DMS114 treated with DMSO at 0.1 percent for 48 hours (cell line): ENCODE measurements around the gene SYNPO2.
"Not testable (repeated sequence)": the region's sequence is repeated elsewhere in the genome, so short reads cannot be mapped to it uniquely, and the experiment has no call there.

Source experiments
- DNase-seq: peaks from one replicate; lab custom pipeline; 2025; ENCODE audit not compliant: unreplicated experiment; lab: John Stamatoyannopoulos, UW

Gene SYNPO2

GRCh38 chr4:119029847-119030535 lies 141.3 kb downstream of the SYNPO2 start:
- DNase-seq: no peak

DNA sequence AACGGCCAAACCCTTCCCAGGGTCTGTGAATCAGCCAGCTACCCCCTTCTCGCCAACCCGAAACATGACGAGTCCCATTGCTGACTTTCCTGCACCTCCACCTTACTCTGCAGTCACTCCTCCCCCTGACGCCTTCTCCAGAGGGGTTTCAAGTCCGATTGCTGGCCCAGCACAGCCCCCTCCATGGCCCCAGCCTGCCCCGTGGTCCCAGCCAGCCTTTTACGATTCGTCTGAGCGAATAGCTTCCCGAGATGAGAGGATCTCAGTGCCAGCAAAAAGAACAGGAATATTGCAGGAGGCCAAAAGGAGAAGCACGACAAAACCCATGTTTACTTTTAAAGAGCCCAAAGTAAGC lies 141.9 kb downstream of the SYNPO2 start:
- DNase-seq: no peak

DNA sequence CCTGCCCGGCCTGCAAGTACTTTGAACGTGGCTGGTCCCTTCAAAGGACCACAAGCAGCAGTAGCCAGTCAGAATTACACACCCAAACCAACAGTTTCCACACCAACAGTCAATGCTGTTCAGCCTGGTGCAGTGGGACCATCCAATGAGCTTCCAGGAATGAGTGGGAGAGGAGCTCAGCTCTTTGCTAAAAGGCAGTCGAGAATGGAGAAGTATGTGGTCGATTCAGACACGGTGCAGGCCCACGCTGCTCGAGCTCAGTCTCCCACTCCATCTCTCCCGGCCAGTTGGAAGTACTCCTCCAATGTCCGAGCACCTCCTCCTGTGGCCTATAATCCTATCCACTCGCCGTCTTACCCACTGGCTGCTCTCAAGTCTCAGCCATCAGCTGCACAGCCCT lies 142.6 kb downstream of the SYNPO2 start:
- DNase-seq: no peak

- DNase-seq: no peak
These were observed 144.4 kb downstream of the SYNPO2 start for GRCh38 chr4:119032921-119033685.

GRCh38 chr4:119034276-119035008 lies 145.8 kb downstream of the SYNPO2 start:
- no peak for DNase-seq

DNA sequence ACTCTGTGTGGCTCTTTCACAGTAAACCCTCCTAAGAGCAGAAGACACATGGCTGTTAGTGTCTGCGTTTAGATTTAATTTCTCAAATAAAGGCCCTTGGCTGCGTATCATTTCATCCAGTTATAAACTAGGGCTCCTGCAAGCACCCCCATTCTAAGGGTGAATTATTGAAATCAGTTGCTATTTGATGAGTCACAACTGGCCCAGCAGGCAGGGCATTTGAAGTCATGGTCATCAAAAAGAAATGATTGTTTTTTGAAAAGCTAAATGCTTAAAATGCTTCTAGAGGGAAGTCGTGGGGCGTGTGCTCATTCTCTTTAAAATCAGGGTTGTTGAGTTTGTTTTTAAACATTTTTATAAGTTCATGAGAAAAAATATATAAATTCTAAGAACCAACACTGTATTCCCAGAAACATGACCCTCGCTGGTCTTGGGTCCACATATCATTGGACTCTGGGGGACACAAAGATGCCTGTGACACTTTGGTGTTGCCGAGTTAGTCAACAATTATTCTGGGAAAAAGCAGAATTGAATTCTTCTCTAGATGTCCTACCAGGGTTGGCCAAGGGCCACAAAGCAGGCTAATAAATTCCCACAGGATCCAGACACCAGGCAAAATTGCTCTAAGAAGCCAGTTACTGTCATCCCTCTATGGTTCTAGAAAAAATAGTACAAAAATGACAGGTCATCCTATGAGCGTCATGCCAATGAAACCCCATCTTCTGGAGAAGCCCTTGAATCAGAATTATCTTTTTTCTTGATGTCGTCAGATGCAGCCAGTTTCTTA lies 147.5 kb downstream of the SYNPO2 start:
- no peak for DNase-seq

DNA sequence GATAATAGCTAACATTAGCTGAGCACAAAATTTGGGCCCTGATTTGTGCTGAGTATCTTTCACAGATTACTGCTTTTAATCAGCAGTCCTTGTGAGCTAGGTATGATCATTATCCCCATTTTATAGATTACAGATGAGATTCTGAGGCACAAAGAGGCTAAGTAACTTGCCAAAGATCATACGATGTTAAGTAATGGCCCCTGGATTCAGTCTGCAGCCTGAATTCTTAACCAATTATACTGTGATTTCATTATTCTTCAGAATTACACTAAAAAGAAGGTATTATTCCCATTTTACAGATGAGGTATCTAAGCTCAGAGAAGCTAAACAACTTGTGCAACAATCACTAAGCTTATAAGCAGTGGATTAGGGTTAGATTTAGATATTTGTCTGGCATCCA lies 149.1 kb downstream of the SYNPO2 start:
- no peak for DNase-seq

DNA sequence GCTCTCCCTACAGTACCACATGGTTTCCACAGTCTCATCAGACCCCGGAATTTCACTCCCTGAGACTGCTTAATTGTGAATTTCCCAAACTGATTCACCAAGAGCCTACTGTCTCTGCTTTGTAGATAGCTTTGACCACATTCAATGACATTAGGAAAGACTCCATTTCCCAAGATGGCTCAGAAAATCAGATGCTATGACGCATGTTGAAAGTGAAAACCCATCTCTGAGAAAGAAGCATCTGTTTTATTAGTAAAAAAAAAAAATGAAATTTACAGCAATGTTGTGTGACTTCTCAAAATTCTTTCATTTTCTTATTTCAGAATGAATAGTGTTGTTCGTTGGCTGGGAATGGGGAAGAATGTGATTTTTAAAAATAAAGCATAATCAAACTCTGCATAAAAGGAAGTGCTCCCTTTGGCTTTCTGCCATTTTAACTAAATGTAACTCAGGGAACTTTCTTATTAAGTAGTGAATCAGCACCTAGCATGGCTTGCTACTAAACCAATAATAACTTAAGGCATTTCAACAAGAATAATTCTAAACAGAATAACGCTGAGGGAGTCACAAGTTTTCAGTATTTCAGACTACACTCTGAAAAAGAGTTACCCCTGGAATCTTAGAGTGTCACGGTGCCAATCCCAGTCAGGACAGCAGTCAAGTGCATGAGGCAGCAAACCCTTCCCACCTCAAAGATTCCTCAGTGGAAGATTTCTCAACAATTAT lies 149.6 kb downstream of the SYNPO2 start:
- DNase-seq: no peak

- no peak for DNase-seq
These were observed 150.5 kb downstream of the SYNPO2 start for GRCh38 chr4:119039160-119039559.

- no peak for DNase-seq
These were observed 151.1 kb downstream of the SYNPO2 start for GRCh38 chr4:119039779-119040178.

- DNase-seq: no peak
These were observed 151.6 kb downstream of the SYNPO2 start for GRCh38 chr4:119040261-119040660.

GRCh38 chr4:119040694-119041185 lies 152.1 kb downstream of the SYNPO2 start:
- no peak for DNase-seq

DNA sequence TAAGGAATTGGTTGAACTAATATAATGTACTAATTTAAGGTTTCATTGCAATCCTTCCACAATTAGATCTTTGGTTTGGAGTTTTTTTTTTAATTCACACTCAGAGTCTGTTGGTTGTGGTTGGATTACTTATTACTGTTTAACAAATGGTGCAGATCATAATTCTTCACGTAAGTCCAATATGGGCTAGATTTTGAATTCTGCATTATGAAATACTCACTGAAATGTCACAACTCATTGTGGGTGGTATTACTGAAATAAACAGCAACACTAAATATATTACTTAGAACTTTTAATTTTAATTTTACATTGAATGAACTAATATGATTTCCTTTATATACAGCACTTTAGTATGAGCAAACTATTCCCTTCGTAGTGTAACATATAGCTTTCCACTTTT lies 152.7 kb downstream of the SYNPO2 start:
- no peak for DNase-seq

DNA sequence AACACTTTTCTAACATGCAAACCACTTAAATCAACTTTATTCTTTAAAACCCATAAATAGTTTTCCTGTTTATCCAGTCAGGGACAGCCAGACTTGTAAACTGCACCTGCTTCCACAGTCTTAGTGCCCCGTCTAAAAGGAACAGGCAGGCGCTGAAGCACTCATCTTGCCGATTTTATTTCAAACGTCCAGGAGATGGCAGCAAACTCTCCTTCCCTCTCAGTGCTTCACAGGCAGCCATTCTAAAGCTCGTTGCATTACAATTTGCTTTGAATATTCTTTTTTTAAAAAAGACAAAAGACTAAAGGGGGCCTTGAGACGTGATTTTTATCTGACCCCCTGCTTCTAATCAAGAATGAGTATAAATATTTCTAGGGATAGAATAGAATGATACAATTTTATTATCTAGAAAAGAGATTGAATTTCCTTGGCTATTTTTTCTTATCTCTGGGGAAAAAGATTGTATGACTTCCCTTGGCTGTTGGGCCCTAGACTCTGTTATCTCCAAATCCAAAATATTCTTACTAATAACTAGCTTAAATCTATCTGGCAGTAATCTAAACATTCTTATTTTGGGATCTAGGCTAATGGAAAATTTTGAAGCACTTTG lies 153.4 kb downstream of the SYNPO2 start:
- peak; percentile 32 for DNase-seq

GRCh38 chr4:119046263-119046662 lies 157.6 kb downstream of the SYNPO2 start:
- no peak for DNase-seq

- not testable (repeated sequence) for DNase-seq
These were observed 158.4 kb downstream of the SYNPO2 start for GRCh38 chr4:119047059-119047458.

DNA sequence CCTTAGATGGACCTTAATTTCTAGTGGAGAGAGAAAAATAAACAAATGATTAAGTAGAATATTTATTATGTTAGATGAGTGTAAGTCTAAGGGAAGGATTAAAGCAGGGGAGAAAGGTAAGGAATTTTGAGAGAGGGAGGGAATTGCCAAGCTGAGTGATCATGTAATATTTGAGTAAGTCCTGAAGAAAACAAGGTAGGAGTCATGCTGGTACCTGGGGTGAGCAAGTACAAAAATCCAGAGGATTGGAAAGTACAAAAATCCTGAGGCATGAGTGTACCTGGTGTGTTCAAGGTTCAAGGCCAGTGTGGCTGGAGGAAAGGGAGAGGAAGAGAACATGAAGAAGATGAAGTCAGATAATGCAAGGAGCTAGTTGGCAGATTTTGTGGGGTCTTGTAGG lies 159.8 kb downstream of the SYNPO2 start:
- no peak for DNase-seq

DNA sequence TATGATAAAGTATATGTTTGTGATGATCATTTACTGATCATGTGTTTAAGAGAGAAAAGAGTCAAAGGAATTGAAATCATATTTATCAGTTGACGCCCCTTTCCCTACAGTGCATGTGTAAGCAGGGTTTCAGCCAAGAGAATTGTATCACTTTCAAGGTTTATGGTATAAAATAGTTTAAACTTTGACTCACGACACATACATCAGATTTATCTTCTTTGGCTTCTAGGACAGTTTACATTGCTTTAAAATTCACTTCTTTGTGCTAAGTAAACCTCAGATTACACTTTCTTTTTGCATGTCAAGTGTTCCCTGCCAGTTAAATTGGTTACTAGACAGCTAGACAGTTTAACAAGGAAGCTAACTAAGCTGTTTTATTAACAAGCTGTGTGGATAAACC lies 160.7 kb downstream of the SYNPO2 start:
- DNase-seq: no peak

DNA sequence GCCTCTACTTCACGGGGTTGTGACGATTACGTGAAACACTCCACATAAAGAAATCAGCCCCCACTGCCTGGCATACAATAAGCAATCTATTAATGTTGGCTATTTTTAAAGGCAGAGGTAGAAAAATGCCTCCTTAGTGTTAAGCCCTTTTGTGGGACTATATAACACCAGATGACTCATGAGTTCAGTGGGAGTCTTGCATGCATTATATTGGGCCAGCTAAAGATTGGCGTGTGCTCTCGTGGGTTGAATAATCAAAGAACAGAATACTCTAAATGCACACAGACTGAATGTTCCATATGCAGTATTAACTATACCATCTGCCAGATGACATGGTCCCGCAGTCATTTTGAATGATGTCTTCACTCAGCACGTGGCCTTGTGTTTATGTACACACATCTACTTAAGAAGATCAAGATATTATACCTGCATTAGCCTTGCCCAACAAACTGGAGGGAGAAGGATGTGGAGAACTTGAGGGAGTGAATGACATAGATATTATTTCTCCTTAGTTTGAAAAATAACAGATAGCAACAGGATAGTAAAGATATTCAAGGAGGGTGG lies 162.0 kb downstream of the SYNPO2 start:
- DNase-seq: no peak

DNA sequence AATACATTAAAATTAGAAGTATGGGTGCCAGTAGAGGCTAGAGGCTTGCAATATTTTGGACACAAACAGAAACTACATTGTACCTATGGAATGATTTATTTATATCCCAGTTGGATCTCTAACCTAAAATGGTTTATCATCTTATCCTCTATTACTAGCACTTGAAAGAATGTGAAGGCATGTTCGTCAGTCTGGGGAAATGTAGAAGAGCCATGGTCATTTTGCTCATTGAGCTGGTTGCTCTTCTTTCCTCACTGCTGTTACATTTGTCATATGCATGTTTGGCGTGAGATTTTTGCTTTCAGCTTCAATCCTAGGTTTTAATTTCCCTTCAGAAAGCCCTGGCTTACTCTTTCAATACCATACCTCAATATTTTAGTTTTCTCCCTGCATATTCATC lies 164.6 kb downstream of the SYNPO2 start:
- DNase-seq: no peak
